AG08395 (cell line): ENCODE data around the gene OR2W1.

Source experiments
- DNase-seq: peaks from one replicate; pipeline ENCODE4 v3.0.0; 2012; ENCODE audit warnings: mixed read lengths, low spot score

Gene OR2W1

GRCh38 chr6:28996844-28997510 lies 48.0 kb downstream of the OR2W1 start:
- DNase-seq: no peak

GRCh38 chr6:28995093-28995650 lies 49.8 kb downstream of the OR2W1 start:
- DNase-seq: no peak
